ENCODE data around the gene CRISP1. TPM values are rescaled to one million over a fixed set of nuclear protein-coding genes. Genes with fewer than 3 reads are reported as not detected.
A peak's percentile ranks its signal among the peaks of the same experiment; 100 is the strongest.

Gene CRISP1
- total RNA-seq, result not detected

GRCh38 chr6:49866485-49866943 lies at the start of gene CRISP1:
CRISP1 (minus strand) TSS chr6:49866535; CDS start chr6:49857400, 9,135 bp downstream.
- WGBS, result 56% methylated on average over 1 of the region's 1 CpG
- intact Hi-C loops (cut with DNase I), result no loop called here
- DNase-seq (ENCODE audit: low spot score), result no peak

GRCh38 chr6:49915035-49915434 lies 48.7 kb upstream of the CRISP1 start:
- peak; percentile 36 for DNase-seq (ENCODE audit: low spot score)
- Histone ChIP-seq H3K9me3 (no peaks in the 10 kb centered on the region), H3K27me3 (replicated peaks; ENCODE audit: insufficient read depth) (no peaks in the 10 kb centered on the region), H3K4me1 (replicated peaks) (no peaks in the 10 kb centered on the region), H3K4me3 (no peak overlapping the region), H3K36me3 (no peaks in the 10 kb centered on the region), H3K27ac (no peak overlapping the region)
- intact Hi-C loops (cut with DNase I), result no loop called here
- 13% methylated on average over 3 of the region's 3 CpGs for WGBS
- TF ChIP-seq CTCF (IDR thresholded peaks at IDR 0.05) (no peak), POLR2A (IDR thresholded peaks at IDR 0.05) (no peak), POLR2AphosphoS5 (IDR thresholded peaks at IDR 0.05) (no peak)

More at GRCh38 chr6:49866485-49866943, at the start of gene CRISP1:
- Histone ChIP-seq H3K4me3 (no peak within 1 kb of the TSS), H3K27ac (no peak within 1 kb of the TSS), H3K27me3 (replicated peaks; ENCODE audit: insufficient read depth) (no peaks in the 10 kb centered on the region), H3K36me3 (no peaks in the 10 kb centered on the region), H3K9me3 (no peaks in the 10 kb centered on the region), H3K4me1 (replicated peaks) (no peaks in the 10 kb centered on the region)
- TF ChIP-seq POLR2AphosphoS5 (IDR thresholded peaks at IDR 0.05), result no peak

- DNase-seq (ENCODE audit: low spot score), result no peak
- Histone ChIP-seq H3K27ac (no peak overlapping the region), H3K27me3 (replicated peaks; ENCODE audit: insufficient read depth) (no peaks in the 10 kb centered on the region), H3K4me1 (replicated peaks) (no peaks in the 10 kb centered on the region), H3K36me3 (no peaks in the 10 kb centered on the region), H3K4me3 (no peak overlapping the region), H3K9me3 (no peaks in the 10 kb centered on the region)
- TF ChIP-seq POLR2A (IDR thresholded peaks at IDR 0.05) (no peak), POLR2AphosphoS5 (IDR thresholded peaks at IDR 0.05) (no peak), CTCF (IDR thresholded peaks at IDR 0.05) (no peak)
- WGBS, result 48% methylated on average over 6 of the region's 6 CpGs
- intact Hi-C loops (cut with DNase I), result no loop called here
Observed at GRCh38 chr6:49913636-49914375, 47.5 kb upstream of the CRISP1 start.

- Histone ChIP-seq H3K9me3 (no peaks in the 10 kb centered on the region), H3K27me3 (replicated peaks; ENCODE audit: insufficient read depth) (no peaks in the 10 kb centered on the region), H3K4me1 (replicated peaks) (no peaks in the 10 kb centered on the region), H3K4me3 (no peak overlapping the region), H3K36me3 (no peaks in the 10 kb centered on the region), H3K27ac (no peak overlapping the region)
- 82% methylated on average over 1 of the region's 1 CpG for WGBS
- no peak for DNase-seq (ENCODE audit: low spot score)
- intact Hi-C loops (cut with DNase I), result no loop called here
- TF ChIP-seq POLR2A (IDR thresholded peaks at IDR 0.05) (no peak), POLR2AphosphoS5 (IDR thresholded peaks at IDR 0.05) (no peak), CTCF (IDR thresholded peaks at IDR 0.05) (no peak)
Observed at GRCh38 chr6:49912196-49912595, 45.9 kb upstream of the CRISP1 start.

- intact Hi-C loops (cut with DNase I), result no loop called here
- no peaks in the 10 kb centered on the region for H3K9me3 ChIP-seq
- H3K36me3 ChIP-seq, result no peaks in the 10 kb centered on the region
- no peak for DNase-seq (ENCODE audit: low spot score)
- H3K27me3 ChIP-seq (replicated peaks; ENCODE audit: insufficient read depth), result no peaks in the 10 kb centered on the region
- H3K4me1 ChIP-seq (replicated peaks), result no peaks in the 10 kb centered on the region
- no peak overlapping the region for H3K4me3 ChIP-seq
- no peak overlapping the region for H3K27ac ChIP-seq
- 85% methylated on average over 2 of the region's 2 CpGs for WGBS
- TF ChIP-seq POLR2A (IDR thresholded peaks at IDR 0.05), result no peak
- TF ChIP-seq POLR2AphosphoS5 (IDR thresholded peaks at IDR 0.05), result no peak
- TF ChIP-seq CTCF (IDR thresholded peaks at IDR 0.05), result no peak
Observed at GRCh38 chr6:49911252-49911651, 44.9 kb upstream of the CRISP1 start.
